ENCODE measurements around the gene DEDD2. TPM values are rescaled to one million over a fixed set of nuclear protein-coding genes. Genes with fewer than 3 reads are reported as not detected.

The DEDD2 gene
- total RNA-seq, 1 donor from 2014 or later, result 25.3 TPM

- Histone ChIP-seq H3K27ac (peak within 1 kb of the TSS; percentile 87), H3K4me1 (peaks cover 57% of the 10 kb centered on the region), H3K4me3 (peak within 1 kb of the TSS; percentile 63 to 89), H3K27me3 (no peaks in the 10 kb centered on the region), H3K36me3 (no peaks in the 10 kb centered on the region), H3K9me3 (no peaks in the 10 kb centered on the region)
- intact Hi-C loops (cut with DNase I), result loop anchor here (1.0 kb wide), 1 partner anchor 83 kb away; the partner anchor contains the start of gene MEGF8
- peak; percentile 99 to 100 for DNase-seq (ENCODE audit: extremely low spot score in 2 of 2)
- TF ChIP-seq POLR2A (IDR thresholded peaks at IDR 0.05) (peak in 1 of 2 donors; percentile 85), POLR2AphosphoS5 (IDR thresholded peaks at IDR 0.05; ENCODE audit: insufficient read depth in 1 of 2, low read depth in 1 of 2) (peak; percentile 92 to 95)
- TF ChIP-seq, protein P1, sequence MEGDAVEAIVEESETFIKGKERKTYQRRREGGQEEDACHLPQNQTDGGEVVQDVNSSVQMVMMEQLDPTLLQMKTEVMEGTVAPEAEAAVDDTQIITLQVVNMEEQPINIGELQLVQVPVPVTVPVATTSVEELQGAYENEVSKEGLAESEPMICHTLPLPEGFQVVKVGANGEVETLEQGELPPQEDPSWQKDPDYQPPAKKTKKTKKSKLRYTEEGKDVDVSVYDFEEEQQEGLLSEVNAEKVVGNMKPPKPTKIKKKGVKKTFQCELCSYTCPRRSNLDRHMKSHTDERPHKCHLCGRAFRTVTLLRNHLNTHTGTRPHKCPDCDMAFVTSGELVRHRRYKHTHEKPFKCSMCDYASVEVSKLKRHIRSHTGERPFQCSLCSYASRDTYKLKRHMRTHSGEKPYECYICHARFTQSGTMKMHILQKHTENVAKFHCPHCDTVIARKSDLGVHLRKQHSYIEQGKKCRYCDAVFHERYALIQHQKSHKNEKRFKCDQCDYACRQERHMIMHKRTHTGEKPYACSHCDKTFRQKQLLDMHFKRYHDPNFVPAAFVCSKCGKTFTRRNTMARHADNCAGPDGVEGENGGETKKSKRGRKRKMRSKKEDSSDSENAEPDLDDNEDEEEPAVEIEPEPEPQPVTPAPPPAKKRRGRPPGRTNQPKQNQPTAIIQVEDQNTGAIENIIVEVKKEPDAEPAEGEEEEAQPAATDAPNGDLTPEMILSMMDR (IDR thresholded peaks at IDR 0.05), result peak in 1 of 3 experiments; percentile 5
These were observed 25.3 kb upstream of the DEDD2 start, which contains the start of gene GSK3A for GRCh38 chr19:42242512-42243409. Gene GSK3A (minus strand): TSS chr19:42242602. CDS start chr19:42242465, 137 bp downstream.

DNA sequence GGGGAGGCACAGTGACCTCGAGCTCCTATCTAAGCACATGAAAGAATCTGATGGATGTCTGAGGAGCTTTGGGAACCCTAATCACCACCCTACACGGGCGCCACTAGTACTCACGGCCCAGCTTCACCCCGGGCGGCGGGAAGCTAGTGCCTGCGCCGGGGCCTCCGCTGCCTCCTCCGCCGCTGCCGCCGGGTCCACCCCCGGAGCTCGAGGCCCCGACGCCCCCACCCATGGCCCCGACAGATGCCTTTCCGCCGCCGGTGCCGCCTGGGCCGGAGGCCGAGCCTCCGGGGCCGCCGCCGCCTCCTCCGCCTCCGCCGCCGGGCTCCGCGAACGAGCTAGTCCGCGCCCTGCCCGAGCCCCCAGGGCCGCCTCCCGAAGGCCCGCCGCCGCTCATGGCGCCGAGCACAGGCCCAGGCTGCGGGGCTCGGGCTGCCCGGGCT is 24.6 kb upstream of the DEDD2 start:
- no peaks in the 10 kb centered on the region for H3K9me3 ChIP-seq
- peak overlapping the region; percentile 63 to 89 for H3K4me3 ChIP-seq
- peaks cover 0 to 4% of the 10 kb centered on the region in 2 donors for H3K36me3 ChIP-seq
- intact Hi-C loops (cut with DNase I), result loop anchor here (1.0 kb wide), 1 partner anchor 83 kb away; the partner anchor contains the start of gene MEGF8
- peak overlapping the region; percentile 85 for H3K27ac ChIP-seq
- peaks cover 55% of the 10 kb centered on the region for H3K4me1 ChIP-seq
- no peaks in the 10 kb centered on the region for H3K27me3 ChIP-seq
- TF ChIP-seq POLR2AphosphoS5 (IDR thresholded peaks at IDR 0.05; ENCODE audit: insufficient read depth in 1 of 2, low read depth in 1 of 2) (no peak), POLR2A (IDR thresholded peaks at IDR 0.05) (no peak)
- TF ChIP-seq, protein P1 (IDR thresholded peaks at IDR 0.05), result no peak
- no peak for DNase-seq (ENCODE audit: extremely low spot score in 2 of 2)

- TF ChIP-seq POLR2A (IDR thresholded peaks at IDR 0.05), result no peak
- TF ChIP-seq POLR2AphosphoS5 (IDR thresholded peaks at IDR 0.05; ENCODE audit: insufficient read depth in 1 of 2, low read depth in 1 of 2), result no peak
- TF ChIP-seq, protein P1 (IDR thresholded peaks at IDR 0.05), result no peak
- Histone ChIP-seq H3K36me3 (peaks cover 0 to 12% of the 10 kb centered on the region in 2 donors), H3K9me3 (no peaks in the 10 kb centered on the region), H3K27ac (peak overlapping the region; percentile 85), H3K4me3 (peak overlapping the region; percentile 63 to 89), H3K4me1 (peaks cover 49% of the 10 kb centered on the region), H3K27me3 (no peaks in the 10 kb centered on the region)
- no peak for DNase-seq (ENCODE audit: extremely low spot score in 2 of 2)
- intact Hi-C loops (cut with DNase I), result no loop called here
These were observed 23.8 kb upstream of the DEDD2 start for GRCh38 chr19:42241279-42241678.

DNA sequence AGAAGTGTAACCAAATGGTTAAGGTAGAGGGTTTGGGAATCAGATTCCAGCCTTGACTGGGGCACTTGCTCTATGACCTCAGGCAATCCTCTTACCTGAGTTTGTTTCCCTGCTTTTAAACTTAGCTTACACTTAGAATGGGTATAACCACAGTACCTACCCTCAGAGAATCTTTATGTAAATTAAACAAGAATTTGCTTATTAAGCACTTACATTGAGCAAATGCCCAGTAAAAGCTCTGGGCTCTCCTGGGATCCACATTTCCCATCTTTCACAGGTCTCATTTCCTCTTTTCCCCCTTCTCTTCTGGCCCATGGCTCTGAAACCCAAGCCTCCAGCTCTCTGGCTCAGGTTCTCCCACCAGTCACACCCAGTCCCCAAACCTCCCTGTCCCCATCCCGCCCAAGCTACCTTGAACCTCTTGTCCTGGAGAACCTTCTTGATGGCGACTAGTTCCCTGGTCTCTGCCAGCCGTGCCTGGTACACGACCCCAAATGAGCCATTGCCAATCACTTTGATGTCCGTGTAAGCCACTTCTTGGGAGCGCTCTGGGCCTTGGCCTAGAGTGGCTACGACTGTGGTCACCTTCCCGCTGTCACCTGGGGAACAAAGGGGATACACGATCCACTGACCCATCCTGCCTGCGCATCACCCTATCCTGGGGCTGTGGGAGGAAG is 22.2 kb upstream of the DEDD2 start:
- Histone ChIP-seq H3K27me3 (no peaks in the 10 kb centered on the region), H3K4me1 (peaks cover 35% of the 10 kb centered on the region), H3K27ac (no peak overlapping the region), H3K9me3 (no peaks in the 10 kb centered on the region), H3K36me3 (peaks cover 5 to 28% of the 10 kb centered on the region in 2 donors), H3K4me3 (no peak overlapping the region)
- DNase-seq (ENCODE audit: extremely low spot score in 2 of 2), result no peak
- intact Hi-C loops (cut with DNase I), result loop anchor here (2.0 kb wide), 1 partner anchor 21 kb away; no protein-coding TSS in a partner anchor
- TF ChIP-seq POLR2A (IDR thresholded peaks at IDR 0.05) (no peak), POLR2AphosphoS5 (IDR thresholded peaks at IDR 0.05; ENCODE audit: insufficient read depth in 1 of 2, low read depth in 1 of 2) (no peak)
- TF ChIP-seq, protein P1 (IDR thresholded peaks at IDR 0.05), result no peak
